Measurements from ENCODE around the gene RXFP1. TPM values are rescaled to one million over a fixed set of nuclear protein-coding genes. Genes with fewer than 3 reads are reported as not detected.

The RXFP1 gene
- total RNA-seq (2022; extraction: Qiagen RNA extraction; ENCODE audit: low read depth): not detected in 5 replicates

GRCh38 chr4:158521484-158522088, at the start of gene RXFP1:
TSS of gene RXFP1 (plus strand) at chr4:158521882. CDS start at chr4:158521977, 95 bp downstream.

GRCh38 chr4:158671665-158671914, 149.9 kb downstream of the RXFP1 start, which contains the start of gene C4orf46:
TSS of gene C4orf46 (minus strand) at chr4:158671887. CDS start at chr4:158671801, 86 bp downstream.

GRCh38 chr4:158671915-158672806, 150.5 kb downstream of the RXFP1 start, which contains the start of gene ETFDH:
TSS of gene ETFDH (plus strand) at chr4:158672296. CDS start at chr4:158672457, 161 bp downstream.

Other genes starting within 250 kb of the RXFP1 start
- 7.1 to 9.6 TPM (median 8.6 TPM) in 5 replicates for gene C4orf46, start 150.0 kb downstream of the RXFP1 start, total RNA-seq (2022; extraction: Qiagen RNA extraction; ENCODE audit: low read depth)
- gene ETFDH, start 150.4 kb downstream of the RXFP1 start, total RNA-seq (2022; extraction: Qiagen RNA extraction; ENCODE audit: low read depth): 5.1 to 6.2 TPM (median 5.9 TPM) in 5 replicates
- 31.4 to 35.8 TPM (median 33.9 TPM) in 5 replicates for gene PPID, start 201.5 kb downstream of the RXFP1 start, total RNA-seq (2022; extraction: Qiagen RNA extraction; ENCODE audit: low read depth)
- 4.0 to 7.3 TPM (median 5.9 TPM) in 5 replicates for gene FNIP2, start 247.1 kb downstream of the RXFP1 start, total RNA-seq (2022; extraction: Qiagen RNA extraction; ENCODE audit: low read depth)